Upper lobe of left lung (tissue), 6 donors: ENCODE data around the gene GRK1. TPM values are rescaled to one million over a fixed set of nuclear protein-coding genes. Genes with fewer than 3 reads are reported as not detected.

Experiments used
- ATAC-seq, 2 donors: fragments of 200-7000 bp; cut with Tn5 transposase; one replicate each; pipeline ENCODE4 v1.9.1; 2022; ENCODE audit warnings: mild to moderate bottlenecking in 2 of 2, moderate library complexity in 2 of 2; ENCODE audit not compliant: low FRiP score in 2 of 2
- DNase-seq, 2 donors: peaks; one replicate each; pipeline ENCODE4 v3.0.0-alpha.2; 2019 to 2020
- H3K27ac ChIP-seq, 4 donors: fragments of 200-600 bp; sonication (generic); one replicate each; pipeline ENCODE4 v1.5.1; 2016 to 2019
- H3K27me3 ChIP-seq, 4 donors: fragments of 200-600 bp; sonication (generic); one replicate each; pipeline ENCODE4 v1.5.1; 2017 to 2019
- H3K36me3 ChIP-seq, 4 donors: fragments of 200-600 bp; sonication (generic); one replicate each; pipeline ENCODE4 v1.5.1; 2016 to 2019
- H3K4me1 ChIP-seq, 4 donors: fragments of 200-600 bp; sonication (generic); one replicate each; pipeline ENCODE4 v1.5.1; 2018 to 2019
- H3K4me3 ChIP-seq, 4 donors: fragments of 200-600 bp; sonication (generic); one replicate each; pipeline ENCODE4 v1.5.1; 2017 to 2019; ENCODE audit warnings: mild to moderate bottlenecking in 2 of 4, moderate library complexity in 1 of 4
- H3K9me3 ChIP-seq, 4 donors: fragments of 200-600 bp; sonication (generic); one replicate each; pipeline ENCODE4 v1.5.1; 2018 to 2019
- CTCF ChIP-seq, 6 experiments: fragments of 450-650 bp in 4 of 6; fragments of 200-600 bp in 2 of 6; sonication (generic) in 2 of 6; IDR thresholded peaks; one replicate each; pipeline ENCODE4 v1.5.1; 2016 to 2019; ENCODE audit warnings: antibody characterized with exemption in 6 of 6
- EP300 ChIP-seq, 4 donors: sonication (generic); formaldehyde crosslinking; IDR thresholded peaks; one replicate each; pipeline ENCODE4 v1.5.1; 2017; ENCODE audit warnings: antibody characterized with exemption in 4 of 4, control low read depth in 2 of 4
- POLR2A ChIP-seq, 4 donors: fragments of 450-650 bp; IDR thresholded peaks; one replicate each; pipeline ENCODE4 v1.5.1; 2016 to 2017; ENCODE audit warnings: antibody characterized with exemption in 4 of 4, mild to moderate bottlenecking in 2 of 4
- POLR2AphosphoS5 ChIP-seq, 2 donors: sonication (generic); formaldehyde crosslinking; IDR thresholded peaks; one replicate each; pipeline ENCODE4 v1.5.1; 2017; ENCODE audit warnings: antibody characterized with exemption in 2 of 2
- WGBS, 2 donors: methylation state at CpG; one replicate each; pipeline ENCODE4 v1.1.5; 2017 to 2018; 5-methylcytosine and 5-hydroxymethylcytosine counted together
- total RNA-seq, 6 donors: library from RNA; depleted of rRNA in 4 of 6; stranded (reverse); fragments of >200 nt in 4 of 6; gene quantifications; one replicate each; pipeline versions ENCODE4 v1.1.0 to v1.2.1, GENCODE V29; 2016 to 2021
- donor health status: DM: no; HTN: no; CAD: no; lungs with moderate emphysema.
- donor health status: DM: no; HTN: yes; CAD: no; lungs with severe emphysema.

Gene GRK1
- total RNA-seq, 6 donors from 2014 or later = 0.15 to 5.2 TPM; not detected in 4

- Histone ChIP-seq H3K4me3 (peak overlapping the region; percentile 75 to 88 (median 80)), H3K27me3 (no peaks in the 10 kb centered on the region), H3K9me3 (no peaks in the 10 kb centered on the region), H3K36me3 (no peaks in the 10 kb centered on the region), H3K4me1 (peaks cover 8 to 18% (median 13%) of the 10 kb centered on the region in 4 donors), H3K27ac (peak overlapping the region; percentile 80 to 92 (median 90))
- peak in 1 of 2 donors; percentile 2 for ATAC-seq
- WGBS, 2 donors = 1 to 2% methylated on average over 19 to 26 of the region's 26 CpGs
- no peak for TF ChIP-seq CTCF (IDR thresholded peaks at IDR 0.05)
- peak; percentile 50 to 78 for TF ChIP-seq POLR2AphosphoS5 (IDR thresholded peaks at IDR 0.05)
- TF ChIP-seq EP300 (IDR thresholded peaks at IDR 0.05) = peak in 1 of 4 donors; percentile 61
- DNase-seq = peak in 1 of 2 donors; percentile 30
These were observed 92.6 kb downstream of the GRK1 start for GRCh38 chr13:113759525-113760137.

GRCh38 chr13:113761136-113761535 lies 94.1 kb downstream of the GRK1 start:
- peak overlapping the region in 1 of 4 donors; percentile 81 for H3K4me3 ChIP-seq
- no peaks in the 10 kb centered on the region for H3K9me3 ChIP-seq
- H3K36me3 ChIP-seq = no peaks in the 10 kb centered on the region
- H3K27ac ChIP-seq = peak overlapping the region in 1 of 4 donors; percentile 90
- TF ChIP-seq POLR2A (IDR thresholded peaks at IDR 0.05) = no peak
- TF ChIP-seq EP300 (IDR thresholded peaks at IDR 0.05) = no peak
- TF ChIP-seq CTCF (IDR thresholded peaks at IDR 0.05) = no peak
- TF ChIP-seq POLR2AphosphoS5 (IDR thresholded peaks at IDR 0.05) = peak; percentile 17 to 34
- WGBS, 2 donors = 59 to 74% methylated on average over 7 of the region's 7 CpGs
- H3K27me3 ChIP-seq = no peaks in the 10 kb centered on the region
- H3K4me1 ChIP-seq = peaks cover 8 to 18% (median 13%) of the 10 kb centered on the region in 4 donors
- DNase-seq (no peak), ATAC-seq (no peak)

- Histone ChIP-seq H3K27me3 (no peaks in the 10 kb centered on the region), H3K36me3 (no peaks in the 10 kb centered on the region), H3K4me3 (no peak overlapping the region), H3K27ac (no peak overlapping the region), H3K4me1 (peaks cover 8 to 18% (median 13%) of the 10 kb centered on the region in 4 donors), H3K9me3 (no peaks in the 10 kb centered on the region)
- WGBS, 2 donors = 67 to 75% methylated on average over 2 of the region's 2 CpGs
- TF ChIP-seq POLR2A (IDR thresholded peaks at IDR 0.05) = no peak
- TF ChIP-seq EP300 (IDR thresholded peaks at IDR 0.05) = no peak
- TF ChIP-seq CTCF (IDR thresholded peaks at IDR 0.05) = no peak
- no peak for TF ChIP-seq POLR2AphosphoS5 (IDR thresholded peaks at IDR 0.05)
- ATAC-seq = no peak
- DNase-seq = no peak
These were observed 95.1 kb downstream of the GRK1 start for GRCh38 chr13:113762075-113762474.

- WGBS, 2 donors = 80 to 83% methylated on average over 11 of the region's 11 CpGs
- no peak for ATAC-seq
- no peaks in the 10 kb centered on the region for H3K36me3 ChIP-seq
- no peak overlapping the region for H3K27ac ChIP-seq
- no peak for TF ChIP-seq CTCF (IDR thresholded peaks at IDR 0.05)
- no peak for TF ChIP-seq EP300 (IDR thresholded peaks at IDR 0.05)
- no peak for TF ChIP-seq POLR2AphosphoS5 (IDR thresholded peaks at IDR 0.05)
- TF ChIP-seq POLR2A (IDR thresholded peaks at IDR 0.05) = no peak
- no peak for DNase-seq
- peaks cover 8 to 18% (median 13%) of the 10 kb centered on the region in 4 donors for H3K4me1 ChIP-seq
- H3K9me3 ChIP-seq = no peaks in the 10 kb centered on the region
- H3K4me3 ChIP-seq = no peak overlapping the region
- H3K27me3 ChIP-seq = no peaks in the 10 kb centered on the region
These were observed 95.5 kb downstream of the GRK1 start for GRCh38 chr13:113762538-113762937.

GRCh38 chr13:113763254-113763653 lies 96.2 kb downstream of the GRK1 start:
- no peaks in the 10 kb centered on the region for H3K9me3 ChIP-seq
- H3K36me3 ChIP-seq = no peaks in the 10 kb centered on the region
- H3K27ac ChIP-seq = no peak overlapping the region
- H3K4me3 ChIP-seq = no peak overlapping the region
- DNase-seq = no peak
- TF ChIP-seq CTCF (IDR thresholded peaks at IDR 0.05) = no peak
- no peak for TF ChIP-seq POLR2A (IDR thresholded peaks at IDR 0.05)
- TF ChIP-seq POLR2AphosphoS5 (IDR thresholded peaks at IDR 0.05) = no peak
- TF ChIP-seq EP300 (IDR thresholded peaks at IDR 0.05) = no peak
- peaks cover 8 to 15% (median 11%) of the 10 kb centered on the region in 4 donors for H3K4me1 ChIP-seq
- no peaks in the 10 kb centered on the region for H3K27me3 ChIP-seq
- WGBS, 2 donors = 87 to 89% methylated on average over 13 of the region's 13 CpGs
- no peak for ATAC-seq
